Skeletal muscle satellite cell (primary cell): ENCODE measurements around the gene FCHSD2.

Source experiments
- H3K27me3 ChIP-seq: 2 replicates; pipeline ENCODE4 v1.7.0; 2013; ENCODE audit warnings: low read length; ENCODE audit not compliant: control insufficient read depth, insufficient read depth
- H3K36me3 ChIP-seq: 2 replicates; pipeline ENCODE4 v1.7.0; 2013; ENCODE audit warnings: mild to moderate bottlenecking, control low read depth, low read length; ENCODE audit not compliant: insufficient read depth
- H3K4me1 ChIP-seq: 2 replicates; pipeline ENCODE4 v1.7.0; 2013; ENCODE audit warnings: low read length; ENCODE audit not compliant: control insufficient read depth, insufficient read depth
- H3K4me2 ChIP-seq: 2 replicates; pipeline ENCODE4 v1.7.0; 2013; ENCODE audit warnings: mild to moderate bottlenecking, low read length
- H3K4me3 ChIP-seq: 2 replicates; pipeline ENCODE4 v1.7.0; 2013; ENCODE audit warnings: low read length
- H3K9ac ChIP-seq: 2 replicates; pipeline ENCODE4 v1.7.0; 2013; ENCODE audit warnings: mild to moderate bottlenecking, low read depth, low read length, moderate library complexity
- H3K9me3 ChIP-seq: replicated peaks from 2 replicates; pipeline ENCODE4 v1.7.0; 2013; ENCODE audit warnings: mild to moderate bottlenecking, control low read depth, low read length

FCHSD2 gene

DNA sequence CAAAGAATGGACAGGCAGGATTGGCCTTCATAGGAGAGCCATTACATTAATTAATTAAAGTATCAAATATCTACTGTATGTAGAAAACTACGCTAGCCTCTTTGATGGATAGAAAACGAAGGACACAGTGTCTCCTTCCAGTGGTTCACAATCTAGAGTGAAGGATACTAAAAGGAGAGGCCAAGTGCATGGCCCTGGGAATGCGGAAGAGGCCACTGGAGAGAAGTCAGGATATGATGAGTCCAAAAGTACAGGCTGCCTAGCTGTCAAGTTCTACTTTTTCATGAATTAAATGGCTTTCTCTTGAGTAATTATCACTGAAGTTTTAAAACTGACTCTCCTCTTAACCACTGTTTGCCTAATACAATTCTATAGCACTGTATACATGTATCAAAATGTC lies 286.1 kb downstream of the FCHSD2 start:
- Histone ChIP-seq H3K27me3 (no peaks in the 10 kb centered on the region), H3K4me3 (no peak overlapping the region), H3K4me1 (peaks cover 13% of the 10 kb centered on the region), H3K9ac (no peak overlapping the region), H3K36me3 (no peaks in the 10 kb centered on the region), H3K4me2 (no peak overlapping the region), H3K9me3 (no peaks in the 10 kb centered on the region)

DNA sequence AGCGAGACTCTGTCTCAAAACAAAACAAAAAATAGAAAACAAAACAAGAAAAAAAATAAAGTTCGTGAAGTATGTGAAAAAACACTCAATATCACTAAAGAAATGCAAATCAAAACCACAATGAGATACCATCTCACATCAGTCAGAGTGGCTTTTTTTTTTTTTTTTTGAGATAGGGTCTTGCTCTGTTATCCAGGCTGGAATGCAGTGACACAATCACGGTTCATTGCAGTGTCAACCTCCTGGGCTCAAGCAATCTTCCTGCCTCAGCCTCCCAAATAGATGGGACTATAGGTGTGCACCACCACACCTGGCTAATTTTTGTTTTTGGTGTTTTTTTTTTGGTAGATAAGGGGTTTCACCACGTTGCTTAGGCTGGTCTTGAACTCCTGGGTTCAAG lies 290.4 kb downstream of the FCHSD2 start:
- Histone ChIP-seq H3K36me3 (peaks cover 2% of the 10 kb centered on the region), H3K27me3 (no peaks in the 10 kb centered on the region), H3K4me2 (no peak overlapping the region), H3K9me3 (no peaks in the 10 kb centered on the region), H3K4me1 (peaks cover 8% of the 10 kb centered on the region), H3K9ac (no peak overlapping the region), H3K4me3 (no peak overlapping the region)

DNA sequence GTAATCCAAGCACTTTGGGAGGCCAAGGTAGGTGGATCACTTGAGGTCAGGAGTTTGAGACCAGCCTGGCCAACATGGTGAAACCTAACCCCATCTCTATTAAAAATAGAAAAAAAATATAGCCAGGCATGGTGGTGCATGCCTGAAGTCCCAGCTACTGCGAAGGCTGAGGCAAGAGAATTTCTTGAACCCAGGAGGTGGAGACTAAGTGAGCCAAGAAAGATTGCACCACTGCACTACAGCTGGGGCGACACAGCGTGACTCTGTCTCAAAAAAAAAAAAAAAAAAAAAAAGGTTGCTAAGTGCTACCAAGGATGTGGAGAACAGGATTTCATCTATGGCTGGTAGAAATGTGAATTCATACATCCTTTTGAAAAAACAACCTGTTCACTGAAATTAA lies 291.3 kb downstream of the FCHSD2 start:
- Histone ChIP-seq H3K4me3 (no peak overlapping the region), H3K4me2 (no peak overlapping the region), H3K4me1 (no peaks in the 10 kb centered on the region), H3K9ac (no peak overlapping the region), H3K36me3 (peaks cover 2% of the 10 kb centered on the region), H3K27me3 (no peaks in the 10 kb centered on the region), H3K9me3 (no peaks in the 10 kb centered on the region)

DNA sequence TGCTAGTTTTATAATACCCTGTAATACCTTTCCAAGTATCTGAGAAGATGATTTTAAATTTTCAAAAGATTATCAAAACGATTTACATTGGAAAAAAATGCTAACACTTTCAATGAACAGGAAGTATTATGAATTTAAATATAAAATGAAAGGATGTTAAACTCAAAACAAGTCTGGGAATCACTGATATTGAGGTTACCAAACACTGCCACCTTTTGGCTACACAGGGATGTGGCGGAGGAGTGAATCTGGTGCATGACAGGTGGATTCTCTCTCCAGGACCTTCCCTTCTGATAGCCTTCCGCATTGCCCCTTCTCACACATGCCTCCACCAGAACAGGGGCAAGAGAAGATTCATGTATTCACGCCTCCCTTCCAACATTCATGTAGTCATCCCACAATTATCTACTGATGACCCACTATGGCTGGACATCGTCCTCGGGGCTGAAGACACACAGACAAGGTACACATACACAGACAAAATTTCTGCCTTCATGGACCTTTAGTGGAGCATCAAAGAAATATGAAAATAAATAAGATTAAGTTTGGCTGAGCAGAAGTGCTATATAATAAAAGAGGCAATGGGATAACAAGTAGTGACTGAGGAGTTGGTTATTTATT lies 293.2 kb downstream of the FCHSD2 start:
- Histone ChIP-seq H3K27me3 (no peaks in the 10 kb centered on the region), H3K4me3 (no peak overlapping the region), H3K4me2 (no peak overlapping the region), H3K36me3 (peaks cover 2% of the 10 kb centered on the region), H3K9ac (no peak overlapping the region), H3K9me3 (no peaks in the 10 kb centered on the region), H3K4me1 (no peaks in the 10 kb centered on the region)

DNA sequence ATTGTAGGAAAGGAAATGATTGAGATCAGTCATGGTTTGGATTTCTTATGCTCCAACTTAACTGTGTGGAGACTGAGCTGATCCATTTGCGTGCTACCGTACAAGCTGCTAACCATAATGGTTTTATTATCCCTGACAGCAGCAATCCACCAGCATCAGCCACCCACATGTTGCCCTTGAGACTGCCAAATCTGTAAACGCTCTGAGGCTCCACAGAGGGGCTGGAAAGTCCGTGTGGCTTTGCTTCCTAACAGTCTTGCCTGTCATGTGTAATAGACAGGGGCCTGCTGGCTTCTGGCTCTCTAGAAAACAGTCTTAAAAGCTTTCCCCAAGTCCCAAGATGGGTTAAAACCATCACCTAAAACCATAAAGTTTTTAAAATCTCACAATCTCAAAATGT lies 297.8 kb downstream of the FCHSD2 start:
- no peaks in the 10 kb centered on the region for H3K27me3 ChIP-seq
- peaks cover 3% of the 10 kb centered on the region for H3K4me1 ChIP-seq
- no peaks in the 10 kb centered on the region for H3K9me3 ChIP-seq
- H3K9ac ChIP-seq, result no peak overlapping the region
- no peak overlapping the region for H3K4me2 ChIP-seq
- peaks cover 22% of the 10 kb centered on the region for H3K36me3 ChIP-seq
- H3K4me3 ChIP-seq, result no peak overlapping the region

DNA sequence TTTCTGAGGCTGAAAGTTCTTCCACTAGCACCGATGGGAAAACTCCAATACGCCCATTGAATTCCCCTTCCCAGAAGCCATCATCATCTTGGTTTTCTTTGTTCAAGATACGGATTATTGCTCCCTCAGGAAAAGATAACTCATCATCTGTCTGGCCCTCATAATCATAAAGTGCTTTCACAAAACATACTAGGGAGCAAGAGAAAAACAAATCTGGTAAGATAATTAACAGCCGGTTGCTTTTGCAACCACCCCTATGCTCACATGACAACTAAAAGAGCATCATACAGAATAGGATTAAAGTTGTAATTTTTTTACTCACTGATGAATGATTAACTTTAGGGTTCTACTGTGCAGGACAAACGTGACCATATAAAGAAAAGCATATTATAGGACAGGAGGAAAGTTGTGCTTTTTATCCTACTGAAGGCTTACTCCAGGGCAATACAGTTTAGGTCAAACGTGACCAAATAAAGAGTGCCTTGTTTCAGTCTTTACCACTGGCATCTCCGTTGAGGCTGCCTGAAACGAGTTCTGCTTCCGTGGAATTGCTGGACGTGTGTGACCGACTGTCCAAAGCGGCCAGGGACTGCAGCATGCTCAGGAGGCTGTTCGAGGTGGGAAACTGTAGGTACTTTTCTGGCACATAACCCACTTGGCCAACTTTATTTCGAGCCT lies 299.3 kb downstream of the FCHSD2 start:
- Histone ChIP-seq H3K9me3 (no peaks in the 10 kb centered on the region), H3K27me3 (no peaks in the 10 kb centered on the region), H3K4me2 (no peak overlapping the region), H3K4me3 (no peak overlapping the region), H3K9ac (no peak overlapping the region), H3K4me1 (peaks cover 9% of the 10 kb centered on the region), H3K36me3 (peaks cover 33% of the 10 kb centered on the region)

DNA sequence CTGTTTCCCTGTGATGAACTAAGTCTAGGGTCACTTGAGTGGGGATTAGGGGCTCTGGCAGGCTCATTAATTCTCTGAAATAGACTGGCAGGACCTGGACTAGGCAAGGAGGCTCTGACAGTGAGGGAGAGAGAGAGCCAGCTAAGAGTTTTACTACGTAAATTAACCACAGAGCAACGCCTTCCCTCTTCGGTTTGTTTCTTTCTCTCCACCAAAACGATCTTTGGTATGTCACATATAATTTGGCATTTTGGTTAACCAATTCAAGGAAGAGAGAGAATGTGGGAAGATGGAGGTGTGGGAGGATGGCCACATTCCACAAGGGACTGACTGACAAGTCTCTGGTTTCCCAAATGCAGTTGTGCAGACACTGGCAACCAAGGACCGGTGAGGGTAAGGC lies 300.0 kb downstream of the FCHSD2 start:
- peaks cover 9% of the 10 kb centered on the region for H3K4me1 ChIP-seq
- H3K9ac ChIP-seq, result no peak overlapping the region
- peaks cover 38% of the 10 kb centered on the region for H3K36me3 ChIP-seq
- H3K4me3 ChIP-seq, result no peak overlapping the region
- no peaks in the 10 kb centered on the region for H3K27me3 ChIP-seq
- no peak overlapping the region for H3K4me2 ChIP-seq
- H3K9me3 ChIP-seq, result no peaks in the 10 kb centered on the region

DNA sequence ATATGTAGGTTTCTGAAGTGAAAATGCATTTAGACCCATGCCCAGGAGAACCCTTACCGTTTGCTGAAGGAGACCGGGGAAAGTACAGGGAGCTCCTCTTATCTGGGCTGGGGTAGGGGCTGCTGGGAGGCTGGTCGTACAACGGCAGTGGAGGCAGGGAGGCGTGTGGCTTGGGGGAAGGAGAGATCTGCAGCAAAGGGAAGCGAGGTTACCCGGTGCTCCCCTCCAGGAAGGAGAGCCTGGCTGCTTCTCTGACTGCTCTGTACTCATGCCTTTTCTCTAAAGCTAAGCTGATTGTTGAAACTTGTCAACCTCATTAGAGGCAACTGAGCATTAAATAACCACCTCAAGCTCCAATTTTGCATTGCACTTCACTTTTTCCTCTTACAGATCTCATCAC lies 300.7 kb downstream of the FCHSD2 start:
- no peak overlapping the region for H3K9ac ChIP-seq
- H3K9me3 ChIP-seq, result no peaks in the 10 kb centered on the region
- no peak overlapping the region for H3K4me3 ChIP-seq
- peaks cover 10% of the 10 kb centered on the region for H3K4me1 ChIP-seq
- peaks cover 37% of the 10 kb centered on the region for H3K36me3 ChIP-seq
- no peak overlapping the region for H3K4me2 ChIP-seq
- H3K27me3 ChIP-seq, result no peaks in the 10 kb centered on the region

DNA sequence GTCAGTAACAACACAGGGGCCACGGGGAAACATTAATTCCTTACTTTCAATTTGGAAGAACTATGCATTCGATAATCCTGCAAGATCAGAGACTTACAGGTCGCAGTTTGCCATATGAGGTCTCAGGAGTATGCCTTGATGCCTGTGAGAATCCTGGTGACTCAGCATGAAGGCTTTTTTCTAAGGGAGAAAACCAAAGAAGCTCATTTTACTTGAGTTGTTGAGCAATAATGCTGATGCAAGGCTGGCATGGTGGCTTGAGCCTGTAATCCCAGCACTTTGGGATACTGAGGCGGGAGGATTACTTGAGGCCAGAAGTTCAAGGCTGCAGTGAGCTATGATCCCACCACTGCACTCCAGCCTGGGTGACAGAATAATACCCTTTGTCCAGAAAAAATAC lies 301.3 kb downstream of the FCHSD2 start:
- Histone ChIP-seq H3K4me2 (no peak overlapping the region), H3K4me3 (no peak overlapping the region), H3K4me1 (peaks cover 15% of the 10 kb centered on the region), H3K27me3 (no peaks in the 10 kb centered on the region), H3K9ac (no peak overlapping the region), H3K9me3 (no peaks in the 10 kb centered on the region), H3K36me3 (peaks cover 37% of the 10 kb centered on the region)

DNA sequence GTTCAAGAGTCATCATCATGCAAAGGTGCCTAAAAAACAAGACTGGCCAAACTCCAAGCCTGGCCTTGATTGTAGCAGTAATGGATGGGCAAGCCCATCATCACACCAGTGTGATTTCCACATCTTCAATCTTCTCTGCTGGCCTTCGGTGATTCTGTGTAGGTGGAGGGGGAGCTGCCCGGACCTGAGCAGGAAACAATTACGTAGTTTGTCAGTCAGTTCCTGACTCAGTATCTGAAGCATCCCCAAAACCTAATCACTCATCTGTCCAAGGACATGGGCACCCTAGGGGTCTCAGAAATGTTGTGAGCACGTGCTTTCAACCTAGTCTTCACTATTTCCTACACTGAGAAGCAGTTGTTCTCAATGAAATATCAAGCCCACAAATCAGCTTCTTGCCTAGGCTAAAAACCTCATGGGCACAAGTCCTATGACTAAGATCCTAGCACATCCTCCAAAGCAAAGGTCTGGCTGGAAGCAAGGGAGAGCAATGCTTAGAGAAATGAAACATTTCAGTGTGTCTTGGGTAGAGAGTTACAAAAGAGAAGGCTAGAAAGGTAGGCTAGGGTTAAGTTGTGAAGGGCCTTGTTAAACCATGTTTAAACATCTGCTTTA lies 303.3 kb downstream of the FCHSD2 start:
- H3K36me3 ChIP-seq, result peaks cover 42% of the 10 kb centered on the region
- H3K4me3 ChIP-seq, result no peak overlapping the region
- H3K9ac ChIP-seq, result no peak overlapping the region
- H3K4me1 ChIP-seq, result peaks cover 15% of the 10 kb centered on the region
- no peaks in the 10 kb centered on the region for H3K27me3 ChIP-seq
- H3K4me2 ChIP-seq, result no peak overlapping the region
- no peaks in the 10 kb centered on the region for H3K9me3 ChIP-seq

DNA sequence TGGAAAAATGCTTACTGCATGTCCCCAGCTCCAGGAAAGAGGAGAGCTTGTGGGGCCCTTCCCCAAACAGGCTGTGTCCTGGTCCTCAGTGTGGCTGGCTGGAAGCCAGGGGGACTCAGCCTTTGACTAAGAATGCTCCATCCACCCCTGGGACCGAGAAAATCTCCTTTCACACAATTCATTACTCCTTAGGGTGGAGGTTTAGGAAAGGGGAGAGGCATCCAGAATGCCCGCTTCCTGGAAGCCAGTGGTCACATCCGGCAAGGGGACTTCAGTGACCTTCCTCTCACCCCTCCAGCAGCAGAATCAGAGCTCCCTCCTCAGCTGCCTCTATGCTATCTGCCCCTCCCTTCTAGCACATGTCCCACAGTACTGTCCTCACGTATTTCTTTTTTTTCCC lies 306.0 kb downstream of the FCHSD2 start:
- no peak overlapping the region for H3K4me3 ChIP-seq
- no peaks in the 10 kb centered on the region for H3K27me3 ChIP-seq
- no peak overlapping the region for H3K4me2 ChIP-seq
- H3K36me3 ChIP-seq, result peaks cover 33% of the 10 kb centered on the region
- no peak overlapping the region for H3K9ac ChIP-seq
- no peaks in the 10 kb centered on the region for H3K9me3 ChIP-seq
- H3K4me1 ChIP-seq, result peaks cover 20% of the 10 kb centered on the region

DNA sequence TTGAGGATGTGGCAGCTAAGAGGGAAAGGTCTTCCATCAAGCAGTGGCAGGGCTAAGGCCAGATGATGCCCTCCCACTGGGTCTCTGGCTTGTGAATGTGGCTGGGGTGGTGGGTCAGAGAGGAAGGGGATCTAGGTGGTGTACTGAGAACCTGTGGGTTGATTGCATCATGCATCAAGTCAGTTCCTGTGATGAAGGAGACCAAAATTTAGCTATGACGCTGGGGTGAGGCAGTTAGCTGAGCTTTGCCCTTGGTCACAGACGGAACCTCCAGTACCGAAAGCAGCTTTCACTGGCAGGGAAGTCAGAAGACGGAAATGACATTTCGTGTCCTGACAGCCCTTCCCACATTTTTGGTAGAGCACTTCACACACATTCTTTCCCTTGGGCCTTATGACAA lies 307.2 kb downstream of the FCHSD2 start:
- H3K9me3 ChIP-seq, result no peaks in the 10 kb centered on the region
- H3K9ac ChIP-seq, result no peak overlapping the region
- H3K4me3 ChIP-seq, result no peak overlapping the region
- H3K4me2 ChIP-seq, result no peak overlapping the region
- peaks cover 18% of the 10 kb centered on the region for H3K4me1 ChIP-seq
- H3K27me3 ChIP-seq, result no peaks in the 10 kb centered on the region
- peaks cover 30% of the 10 kb centered on the region for H3K36me3 ChIP-seq
